ENCODE results near the gene NDE1. TPM values are rescaled to one million over a fixed set of nuclear protein-coding genes. Genes with fewer than 3 reads are reported as not detected.

NDE1 gene
- total and polyA plus RNA-seq, 4 donors, result 2.5 to 17.3 (median 4.4) TPM

DNA sequence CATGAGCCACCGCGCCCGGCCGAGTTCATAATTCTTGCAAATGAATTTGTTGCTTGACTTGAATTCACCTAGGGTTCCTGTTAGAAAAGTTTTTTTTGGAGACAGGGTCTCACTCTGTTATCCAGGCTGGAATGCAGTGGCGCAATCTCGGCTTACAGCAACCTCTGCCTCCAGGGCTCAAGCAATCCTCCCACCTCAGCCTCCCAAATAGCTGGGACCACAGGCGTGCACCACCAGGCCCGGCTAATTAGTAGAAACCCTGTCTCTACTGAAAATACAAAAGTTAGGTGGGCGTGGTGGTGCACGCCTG lies 107.0 kb downstream of the NDE1 start:
- H3K27me3 ChIP-seq (ENCODE audit: control insufficient read depth in 4 of 4, insufficient read depth in 4 of 4, low read length in 3 of 4), result no peaks in the 10 kb centered on the region

More for the DNA sequence above, 107.0 kb downstream of the NDE1 start:
- Histone ChIP-seq H3K9me3 (ENCODE audit: control insufficient read depth in 4 of 4, low read length in 3 of 4) (no peaks in the 10 kb centered on the region), H3K9ac (ENCODE audit: low read depth in 1 of 2, low read length in 2 of 2) (no peak overlapping the region), H3K27ac (ENCODE audit: low read depth in 1 of 2, low read length in 2 of 2) (no peak overlapping the region), H3K4me1 (ENCODE audit: control insufficient read depth in 4 of 4, insufficient read depth in 4 of 4, low read length in 3 of 4) (no peaks in the 10 kb centered on the region), H3K4me3 (ENCODE audit: low read depth in 1 of 3, low read length in 3 of 3) (no peak overlapping the region), H3K36me3 (ENCODE audit: control insufficient read depth in 4 of 4, insufficient read depth in 3 of 4, low read depth in 1 of 4, low read length in 3 of 4) (no peaks in the 10 kb centered on the region)
- no peak for DNase-seq (ENCODE audit: low spot score)
- TF ChIP-seq, protein P1, sequence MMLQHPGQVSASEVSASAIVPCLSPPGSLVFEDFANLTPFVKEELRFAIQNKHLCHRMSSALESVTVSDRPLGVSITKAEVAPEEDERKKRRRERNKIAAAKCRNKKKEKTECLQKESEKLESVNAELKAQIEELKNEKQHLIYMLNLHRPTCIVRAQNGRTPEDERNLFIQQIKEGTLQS (IDR thresholded peaks at IDR 0.05), result no peak
- TF ChIP-seq RAD21 (IDR thresholded peaks at IDR 0.05) (no peak), SP1 (IDR thresholded peaks at IDR 0.05) (no peak), HNF4A (conservative IDR thresholded peaks at IDR 0.05) (no peak), FOXA2 (IDR thresholded peaks at IDR 0.05) (no peak), JUND (IDR thresholded peaks at IDR 0.05) (no peak), NR2F2 (IDR thresholded peaks at IDR 0.05) (no peak), HNF4G (IDR thresholded peaks at IDR 0.05) (no peak), RXRA (IDR thresholded peaks at IDR 0.05) (no peak), FOXA1 (IDR thresholded peaks at IDR 0.05) (no peak), EGR1 (IDR thresholded peaks at IDR 0.05; ENCODE audit: low read depth in 2 of 2) (no peak), TAF1 (conservative IDR thresholded peaks at IDR 0.05) (no peak), GABPA (IDR thresholded peaks at IDR 0.05 in 1 of 2, conservative IDR thresholded peaks at IDR 0.05 in 1 of 2) (no peak)
- TF ChIP-seq, protein P2, sequence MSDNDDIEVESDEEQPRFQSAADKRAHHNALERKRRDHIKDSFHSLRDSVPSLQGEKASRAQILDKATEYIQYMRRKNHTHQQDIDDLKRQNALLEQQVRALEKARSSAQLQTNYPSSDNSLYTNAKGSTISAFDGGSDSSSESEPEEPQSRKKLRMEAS (IDR thresholded peaks at IDR 0.05), result no peak
- TF ChIP-seq, protein P3, sequence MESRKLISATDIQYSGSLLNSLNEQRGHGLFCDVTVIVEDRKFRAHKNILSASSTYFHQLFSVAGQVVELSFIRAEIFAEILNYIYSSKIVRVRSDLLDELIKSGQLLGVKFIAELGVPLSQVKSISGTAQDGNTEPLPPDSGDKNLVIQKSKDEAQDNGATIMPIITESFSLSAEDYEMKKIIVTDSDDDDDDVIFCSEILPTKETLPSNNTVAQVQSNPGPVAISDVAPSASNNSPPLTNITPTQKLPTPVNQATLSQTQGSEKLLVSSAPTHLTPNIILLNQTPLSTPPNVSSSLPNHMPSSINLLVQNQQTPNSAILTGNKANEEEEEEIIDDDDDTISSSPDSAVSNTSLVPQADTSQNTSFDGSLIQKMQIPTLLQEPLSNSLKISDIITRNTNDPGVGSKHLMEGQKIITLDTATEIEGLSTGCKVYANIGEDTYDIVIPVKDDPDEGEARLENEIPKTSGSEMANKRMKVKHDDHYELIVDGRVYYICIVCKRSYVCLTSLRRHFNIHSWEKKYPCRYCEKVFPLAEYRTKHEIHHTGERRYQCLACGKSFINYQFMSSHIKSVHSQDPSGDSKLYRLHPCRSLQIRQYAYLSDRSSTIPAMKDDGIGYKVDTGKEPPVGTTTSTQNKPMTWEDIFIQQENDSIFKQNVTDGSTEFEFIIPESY (IDR thresholded peaks at IDR 0.05), result no peak
- TF ChIP-seq, protein P4, sequence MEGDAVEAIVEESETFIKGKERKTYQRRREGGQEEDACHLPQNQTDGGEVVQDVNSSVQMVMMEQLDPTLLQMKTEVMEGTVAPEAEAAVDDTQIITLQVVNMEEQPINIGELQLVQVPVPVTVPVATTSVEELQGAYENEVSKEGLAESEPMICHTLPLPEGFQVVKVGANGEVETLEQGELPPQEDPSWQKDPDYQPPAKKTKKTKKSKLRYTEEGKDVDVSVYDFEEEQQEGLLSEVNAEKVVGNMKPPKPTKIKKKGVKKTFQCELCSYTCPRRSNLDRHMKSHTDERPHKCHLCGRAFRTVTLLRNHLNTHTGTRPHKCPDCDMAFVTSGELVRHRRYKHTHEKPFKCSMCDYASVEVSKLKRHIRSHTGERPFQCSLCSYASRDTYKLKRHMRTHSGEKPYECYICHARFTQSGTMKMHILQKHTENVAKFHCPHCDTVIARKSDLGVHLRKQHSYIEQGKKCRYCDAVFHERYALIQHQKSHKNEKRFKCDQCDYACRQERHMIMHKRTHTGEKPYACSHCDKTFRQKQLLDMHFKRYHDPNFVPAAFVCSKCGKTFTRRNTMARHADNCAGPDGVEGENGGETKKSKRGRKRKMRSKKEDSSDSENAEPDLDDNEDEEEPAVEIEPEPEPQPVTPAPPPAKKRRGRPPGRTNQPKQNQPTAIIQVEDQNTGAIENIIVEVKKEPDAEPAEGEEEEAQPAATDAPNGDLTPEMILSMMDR (IDR thresholded peaks at IDR 0.05; ENCODE audit: low read depth, low read length, missing input control), result no peak
- TF ChIP-seq, protein P5, sequence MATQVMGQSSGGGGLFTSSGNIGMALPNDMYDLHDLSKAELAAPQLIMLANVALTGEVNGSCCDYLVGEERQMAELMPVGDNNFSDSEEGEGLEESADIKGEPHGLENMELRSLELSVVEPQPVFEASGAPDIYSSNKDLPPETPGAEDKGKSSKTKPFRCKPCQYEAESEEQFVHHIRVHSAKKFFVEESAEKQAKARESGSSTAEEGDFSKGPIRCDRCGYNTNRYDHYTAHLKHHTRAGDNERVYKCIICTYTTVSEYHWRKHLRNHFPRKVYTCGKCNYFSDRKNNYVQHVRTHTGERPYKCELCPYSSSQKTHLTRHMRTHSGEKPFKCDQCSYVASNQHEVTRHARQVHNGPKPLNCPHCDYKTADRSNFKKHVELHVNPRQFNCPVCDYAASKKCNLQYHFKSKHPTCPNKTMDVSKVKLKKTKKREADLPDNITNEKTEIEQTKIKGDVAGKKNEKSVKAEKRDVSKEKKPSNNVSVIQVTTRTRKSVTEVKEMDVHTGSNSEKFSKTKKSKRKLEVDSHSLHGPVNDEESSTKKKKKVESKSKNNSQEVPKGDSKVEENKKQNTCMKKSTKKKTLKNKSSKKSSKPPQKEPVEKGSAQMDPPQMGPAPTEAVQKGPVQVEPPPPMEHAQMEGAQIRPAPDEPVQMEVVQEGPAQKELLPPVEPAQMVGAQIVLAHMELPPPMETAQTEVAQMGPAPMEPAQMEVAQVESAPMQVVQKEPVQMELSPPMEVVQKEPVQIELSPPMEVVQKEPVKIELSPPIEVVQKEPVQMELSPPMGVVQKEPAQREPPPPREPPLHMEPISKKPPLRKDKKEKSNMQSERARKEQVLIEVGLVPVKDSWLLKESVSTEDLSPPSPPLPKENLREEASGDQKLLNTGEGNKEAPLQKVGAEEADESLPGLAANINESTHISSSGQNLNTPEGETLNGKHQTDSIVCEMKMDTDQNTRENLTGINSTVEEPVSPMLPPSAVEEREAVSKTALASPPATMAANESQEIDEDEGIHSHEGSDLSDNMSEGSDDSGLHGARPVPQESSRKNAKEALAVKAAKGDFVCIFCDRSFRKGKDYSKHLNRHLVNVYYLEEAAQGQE (IDR thresholded peaks at IDR 0.05), result no peak
- 80% methylated on average over 10 of the region's 10 CpGs for WGBS

Measured in liver (tissue), 9 donors.